Erythroblast (primary cell): ENCODE data around the gene ZNF106.

Source experiments
- GATA1 ChIP-seq: IDR thresholded peaks from 2 replicates; pipeline ENCODE4 v1.6.1; 2011; ENCODE audit warnings: low read depth, mild to moderate bottlenecking, control low read depth, low read length, moderate library complexity
- POLR2A ChIP-seq: IDR thresholded peaks from 2 replicates; pipeline ENCODE4 v1.6.1; 2011; ENCODE audit warnings: mild to moderate bottlenecking, low read length

DNA sequence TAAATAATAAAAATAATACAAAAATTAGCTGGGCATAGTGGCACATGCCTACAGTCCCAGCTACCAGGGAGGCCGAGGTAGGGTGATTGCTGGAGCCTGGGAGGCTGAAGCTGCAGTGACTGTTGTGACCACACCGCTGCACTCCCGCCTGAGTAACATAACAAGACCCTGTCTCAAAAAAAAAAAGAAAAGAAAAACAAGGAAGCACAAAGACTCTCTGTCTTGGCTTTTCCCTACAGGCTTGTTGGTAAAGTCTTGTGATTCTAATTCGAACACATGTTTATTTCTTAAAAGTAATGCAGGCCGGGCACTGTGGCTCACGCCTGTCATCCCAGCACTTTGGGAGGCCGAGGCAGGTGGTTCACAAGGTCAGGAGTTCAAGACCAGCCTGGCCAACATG, 71.6 kb downstream of the ZNF106 start:
- TF ChIP-seq POLR2A (no peak), GATA1 (no peak)
